ENCODE measurements around the gene MSMP. TPM values are rescaled to one million over a fixed set of nuclear protein-coding genes. Genes with fewer than 3 reads are reported as not detected.

The MSMP gene
- total RNA-seq, 1 donor from 2014 or later: not detected

- Histone ChIP-seq H3K36me3 (ENCODE audit: control insufficient read depth, insufficient read depth, low read length) (no peaks in the 10 kb centered on the region), H3K27me3 (ENCODE audit: control insufficient read depth, insufficient read depth, low read length) (no peaks in the 10 kb centered on the region), H3K4me3 (ENCODE audit: low read depth, low read length) (peak overlapping the region; percentile 83)
- DNase-seq (ENCODE audit: low read depth): no peak
- TF ChIP-seq, protein P1, sequence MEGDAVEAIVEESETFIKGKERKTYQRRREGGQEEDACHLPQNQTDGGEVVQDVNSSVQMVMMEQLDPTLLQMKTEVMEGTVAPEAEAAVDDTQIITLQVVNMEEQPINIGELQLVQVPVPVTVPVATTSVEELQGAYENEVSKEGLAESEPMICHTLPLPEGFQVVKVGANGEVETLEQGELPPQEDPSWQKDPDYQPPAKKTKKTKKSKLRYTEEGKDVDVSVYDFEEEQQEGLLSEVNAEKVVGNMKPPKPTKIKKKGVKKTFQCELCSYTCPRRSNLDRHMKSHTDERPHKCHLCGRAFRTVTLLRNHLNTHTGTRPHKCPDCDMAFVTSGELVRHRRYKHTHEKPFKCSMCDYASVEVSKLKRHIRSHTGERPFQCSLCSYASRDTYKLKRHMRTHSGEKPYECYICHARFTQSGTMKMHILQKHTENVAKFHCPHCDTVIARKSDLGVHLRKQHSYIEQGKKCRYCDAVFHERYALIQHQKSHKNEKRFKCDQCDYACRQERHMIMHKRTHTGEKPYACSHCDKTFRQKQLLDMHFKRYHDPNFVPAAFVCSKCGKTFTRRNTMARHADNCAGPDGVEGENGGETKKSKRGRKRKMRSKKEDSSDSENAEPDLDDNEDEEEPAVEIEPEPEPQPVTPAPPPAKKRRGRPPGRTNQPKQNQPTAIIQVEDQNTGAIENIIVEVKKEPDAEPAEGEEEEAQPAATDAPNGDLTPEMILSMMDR (IDR thresholded peaks at IDR 0.05; ENCODE audit: insufficient read depth, low read length, poor library complexity, severe bottlenecking): no peak
Measured at GRCh38 chr9:35746583-35746982, 7.5 kb downstream of the MSMP start.

DNA sequence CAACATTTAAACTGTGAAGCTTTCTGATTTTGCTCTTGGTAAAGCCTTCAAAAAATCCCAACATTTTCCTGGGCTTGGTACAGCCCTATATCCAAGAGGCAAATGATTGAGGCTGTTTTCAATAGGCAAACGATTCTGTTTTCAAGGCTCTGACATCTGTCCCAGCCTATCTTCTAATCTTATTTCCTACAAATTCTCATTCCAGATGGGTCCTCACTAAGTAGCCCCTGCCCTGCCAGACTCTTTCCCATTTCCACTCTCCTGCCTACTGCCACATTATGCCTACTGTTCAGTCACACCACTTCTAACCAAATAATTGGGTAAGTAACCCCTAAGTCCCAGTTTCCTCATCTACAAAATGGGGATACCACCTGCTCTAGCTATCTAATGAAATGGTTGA, 8.5 kb downstream of the MSMP start:
- H3K36me3 ChIP-seq (ENCODE audit: control insufficient read depth, insufficient read depth, low read length): no peaks in the 10 kb centered on the region
- H3K4me3 ChIP-seq (ENCODE audit: low read depth, low read length): no peak overlapping the region
- no peaks in the 10 kb centered on the region for H3K27me3 ChIP-seq (ENCODE audit: control insufficient read depth, insufficient read depth, low read length)
- TF ChIP-seq, protein P1 (IDR thresholded peaks at IDR 0.05; ENCODE audit: insufficient read depth, low read length, poor library complexity, severe bottlenecking): no peak
- DNase-seq (ENCODE audit: low read depth): no peak

- TF ChIP-seq, protein P1 (IDR thresholded peaks at IDR 0.05; ENCODE audit: insufficient read depth, low read length, poor library complexity, severe bottlenecking): no peak
- Histone ChIP-seq H3K4me3 (ENCODE audit: low read depth, low read length) (no peak overlapping the region), H3K27me3 (ENCODE audit: control insufficient read depth, insufficient read depth, low read length) (no peaks in the 10 kb centered on the region), H3K36me3 (ENCODE audit: control insufficient read depth, insufficient read depth, low read length) (no peaks in the 10 kb centered on the region)
- no peak for DNase-seq (ENCODE audit: low read depth)
Measured at GRCh38 chr9:35743880-35744518, 10.1 kb downstream of the MSMP start.

DNA sequence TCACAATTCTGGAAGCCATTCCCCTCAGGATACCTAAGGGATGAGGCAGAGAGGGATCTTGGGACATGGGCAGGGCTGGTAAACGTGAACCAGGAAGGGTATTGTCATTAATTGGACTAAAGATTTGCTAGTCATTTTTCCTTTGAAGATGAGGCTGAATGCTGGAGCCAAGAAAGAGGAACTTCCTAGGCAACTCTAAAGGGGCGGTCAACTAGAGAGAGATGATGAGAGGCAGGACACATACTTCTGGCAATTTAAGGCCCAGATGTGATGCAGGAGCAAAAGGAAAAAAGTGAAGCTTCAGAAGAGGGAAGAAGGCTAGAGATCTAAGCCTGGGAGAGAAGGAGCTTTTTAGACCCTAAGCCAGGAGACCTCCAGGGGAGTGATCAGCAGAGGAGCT, 10.6 kb downstream of the MSMP start:
- TF ChIP-seq, protein P1 (IDR thresholded peaks at IDR 0.05; ENCODE audit: insufficient read depth, low read length, poor library complexity, severe bottlenecking): no peak
- Histone ChIP-seq H3K4me3 (ENCODE audit: low read depth, low read length) (no peak overlapping the region), H3K36me3 (ENCODE audit: control insufficient read depth, insufficient read depth, low read length) (peaks cover 2% of the 10 kb centered on the region), H3K27me3 (ENCODE audit: control insufficient read depth, insufficient read depth, low read length) (no peaks in the 10 kb centered on the region)
- DNase-seq (ENCODE audit: low read depth): no peak

- TF ChIP-seq, protein P1 (IDR thresholded peaks at IDR 0.05; ENCODE audit: insufficient read depth, low read length, poor library complexity, severe bottlenecking): no peak
- DNase-seq (ENCODE audit: low read depth): no peak
- H3K4me3 ChIP-seq (ENCODE audit: low read depth, low read length): no peak overlapping the region
- peaks cover 5% of the 10 kb centered on the region for H3K36me3 ChIP-seq (ENCODE audit: control insufficient read depth, insufficient read depth, low read length)
- no peaks in the 10 kb centered on the region for H3K27me3 ChIP-seq (ENCODE audit: control insufficient read depth, insufficient read depth, low read length)
Measured at GRCh38 chr9:35741740-35742139, 12.3 kb downstream of the MSMP start.

GRCh38 chr9:35740243-35740642, 13.8 kb downstream of the MSMP start:
- H3K27me3 ChIP-seq (ENCODE audit: control insufficient read depth, insufficient read depth, low read length): no peaks in the 10 kb centered on the region
- no peak overlapping the region for H3K4me3 ChIP-seq (ENCODE audit: low read depth, low read length)
- TF ChIP-seq, protein P1 (IDR thresholded peaks at IDR 0.05; ENCODE audit: insufficient read depth, low read length, poor library complexity, severe bottlenecking): no peak
- no peak for DNase-seq (ENCODE audit: low read depth)
- peaks cover 5% of the 10 kb centered on the region for H3K36me3 ChIP-seq (ENCODE audit: control insufficient read depth, insufficient read depth, low read length)
